ENCODE data around the gene MIPEP.

Gene MIPEP

GRCh38 chr13:23684647-23685046, 204.6 kb downstream of the MIPEP start:
- Histone ChIP-seq H3K36me3 (ENCODE audit: insufficient read depth, low read length) (no peaks in the 10 kb centered on the region), H3K9me3 (ENCODE audit: low read length) (no peaks in the 10 kb centered on the region), H3K9ac (ENCODE audit: low read length) (no peak overlapping the region), H3K27me3 (ENCODE audit: control insufficient read depth in 1 of 2, insufficient read depth in 2 of 2, low read length in 2 of 2) (no peaks in the 10 kb centered on the region), H3K4me1 (ENCODE audit: insufficient read depth, low read length) (no peaks in the 10 kb centered on the region), H3K4me3 (ENCODE audit: low read depth in 1 of 2, low read length in 2 of 2) (no peak overlapping the region), H3K27ac (ENCODE audit: low read depth, low read length) (no peak overlapping the region)

GRCh38 chr13:23683084-23683483, 206.1 kb downstream of the MIPEP start:
- H3K9me3 ChIP-seq (ENCODE audit: low read length) = no peaks in the 10 kb centered on the region
- no peaks in the 10 kb centered on the region for H3K27me3 ChIP-seq (ENCODE audit: control insufficient read depth in 1 of 2, insufficient read depth in 2 of 2, low read length in 2 of 2)
- H3K36me3 ChIP-seq (ENCODE audit: insufficient read depth, low read length) = no peaks in the 10 kb centered on the region
- H3K4me3 ChIP-seq (ENCODE audit: low read depth in 1 of 2, low read length in 2 of 2) = no peak overlapping the region
- H3K9ac ChIP-seq (ENCODE audit: low read length) = no peak overlapping the region
- no peaks in the 10 kb centered on the region for H3K4me1 ChIP-seq (ENCODE audit: insufficient read depth, low read length)
- H3K27ac ChIP-seq (ENCODE audit: low read depth, low read length) = no peak overlapping the region

GRCh38 chr13:23680845-23681669, 208.1 kb downstream of the MIPEP start:
- Histone ChIP-seq H3K4me1 (ENCODE audit: insufficient read depth, low read length) (no peaks in the 10 kb centered on the region), H3K4me3 (ENCODE audit: low read depth in 1 of 2, low read length in 2 of 2) (no peak overlapping the region), H3K9me3 (ENCODE audit: low read length) (no peaks in the 10 kb centered on the region), H3K9ac (ENCODE audit: low read length) (no peak overlapping the region), H3K36me3 (ENCODE audit: insufficient read depth, low read length) (no peaks in the 10 kb centered on the region), H3K27me3 (ENCODE audit: control insufficient read depth in 1 of 2, insufficient read depth in 2 of 2, low read length in 2 of 2) (no peaks in the 10 kb centered on the region), H3K27ac (ENCODE audit: low read depth, low read length) (no peak overlapping the region)

All from muscle layer of colon (tissue), 2 donors.